GM21528 (cell line): Measurements from ENCODE around the gene BTRC.
"Not testable (repeated sequence)": the region's sequence is repeated elsewhere in the genome, so short reads cannot be mapped to it uniquely, and the experiment has no call there.

Experiments used
- ATAC-seq: cut with Tn5 transposase; IDR thresholded peaks from one replicate; pipeline ENCODE4 v1.9.1; 2021; ENCODE audit warnings: mild to moderate bottlenecking, moderate library complexity; ENCODE audit not compliant: unreplicated experiment, low FRiP score

Gene BTRC

GRCh38 chr10:101380353-101381017, 26.5 kb downstream of the BTRC start:
- no peak for ATAC-seq

GRCh38 chr10:101385866-101386658, 32.1 kb downstream of the BTRC start:
- ATAC-seq, result no peak

GRCh38 chr10:101386659-101387259, 32.8 kb downstream of the BTRC start:
- no peak for ATAC-seq

GRCh38 chr10:101388676-101389276, 34.8 kb downstream of the BTRC start:
- ATAC-seq, result no peak

- ATAC-seq, result not testable (repeated sequence)
These were observed 35.6 kb downstream of the BTRC start for GRCh38 chr10:101389532-101389931.

GRCh38 chr10:101389986-101390531, 36.1 kb downstream of the BTRC start:
- no peak for ATAC-seq

- no peak for ATAC-seq
These were observed 39.4 kb downstream of the BTRC start for GRCh38 chr10:101393378-101393777.

GRCh38 chr10:101394524-101395133, 40.7 kb downstream of the BTRC start:
- no peak for ATAC-seq

- ATAC-seq, result no peak
These were observed 43.2 kb downstream of the BTRC start for GRCh38 chr10:101397140-101397539.

- no peak for ATAC-seq
These were observed 46.6 kb downstream of the BTRC start for GRCh38 chr10:101400585-101400984.

- ATAC-seq, result no peak
These were observed 48.7 kb downstream of the BTRC start for GRCh38 chr10:101402711-101403110.

GRCh38 chr10:101403161-101403560, 49.2 kb downstream of the BTRC start:
- no peak for ATAC-seq

GRCh38 chr10:101405001-101405400, 51.0 kb downstream of the BTRC start:
- no peak for ATAC-seq

- no peak for ATAC-seq
These were observed 57.6 kb downstream of the BTRC start for GRCh38 chr10:101411598-101411997.

GRCh38 chr10:101414034-101414433, 60.1 kb downstream of the BTRC start:
- no peak for ATAC-seq

GRCh38 chr10:101415884-101416283, 61.9 kb downstream of the BTRC start:
- ATAC-seq, result no peak

GRCh38 chr10:101421967-101422366, 68.0 kb downstream of the BTRC start:
- ATAC-seq, result not testable (repeated sequence)

- no peak for ATAC-seq
These were observed 71.6 kb downstream of the BTRC start for GRCh38 chr10:101425535-101425934.

- ATAC-seq, result no peak
These were observed 74.1 kb downstream of the BTRC start for GRCh38 chr10:101428036-101428435.

GRCh38 chr10:101429423-101429822, 75.5 kb downstream of the BTRC start:
- ATAC-seq, result no peak
